OCI-LY7 (cell line): ENCODE measurements around the gene GAPDHS. TPM values are rescaled to one million over a fixed set of nuclear protein-coding genes. Genes with fewer than 3 reads are reported as not detected.

Experiments
- BruUV-seq: library from RNA; stranded (reverse); fragments of 400-500 nt; replicated peaks from 2 replicates; lab custom pipeline; 2021; lab: Mats Ljungman, UMichigan
- CTCF ChIA-PET: fragments of 300-600 bp; sonication (Branson Sonifier 250); formaldehyde crosslinking; loops from one replicate; lab custom pipeline; 2022; ENCODE audit warnings: antibody characterized with exemption; ENCODE audit not compliant: unreplicated experiment; lab: Charles Lee
- POLR2A ChIA-PET: fragments of 300-600 bp; sonication (Branson Sonifier 250); formaldehyde crosslinking; loops from one replicate; lab custom pipeline; 2022; ENCODE audit warnings: antibody characterized with exemption; lab: Charles Lee
- DNase-seq: peaks from one replicate; pipeline ENCODE4 v3.0.0-alpha.2; 2015; ENCODE audit warnings: low spot score
- H2AFZ ChIP-seq: fragments of 200-600 bp; sonication (generic), shearing (Covaris generic); 2 replicates; pipeline ENCODE4 v1.6.1; 2014; ENCODE audit warnings: mild to moderate bottlenecking, antibody characterized with exemption, low read length, moderate library complexity
- H3K27ac ChIP-seq: fragments of 200-600 bp; sonication (generic); 2 replicates; pipeline ENCODE4 v1.5.1; 2014; ENCODE audit warnings: mixed run types, low read depth, mild to moderate bottlenecking, moderate library complexity, low read length, inconsistent platforms; ENCODE audit not compliant: poor library complexity, severe bottlenecking
- H3K36me3 ChIP-seq: fragments of 200-600 bp; sonication (generic); 2 replicates; pipeline ENCODE4 v1.6.1; 2014; ENCODE audit warnings: mild to moderate bottlenecking, antibody characterized with exemption, low read length, moderate library complexity, mixed read lengths; ENCODE audit not compliant: insufficient read depth
- H3K4me1 ChIP-seq: fragments of 200-600 bp; sonication (generic); 2 replicates; pipeline ENCODE4 v1.5.1; 2014; ENCODE audit warnings: mild to moderate bottlenecking, low read length; ENCODE audit not compliant: insufficient read depth, poor library complexity, severe bottlenecking
- H3K4me2 ChIP-seq: fragments of 200-600 bp; sonication (generic); 2 replicates; pipeline ENCODE4 v1.6.1; 2014; ENCODE audit warnings: mild to moderate bottlenecking, low read length
- H3K4me3 ChIP-seq: fragments of 200-600 bp; sonication (generic); 2 replicates; pipeline ENCODE4 v1.5.1; 2014; ENCODE audit warnings: mild to moderate bottlenecking, low read depth, low read length; ENCODE audit not compliant: poor library complexity, severe bottlenecking
- H3K79me2 ChIP-seq: fragments of 200-600 bp; sonication (generic); 2 replicates; pipeline ENCODE4 v1.6.1; 2016; ENCODE audit warnings: low read depth, mild to moderate bottlenecking, low read length, moderate library complexity, mixed read lengths; ENCODE audit not compliant: insufficient read depth
- H3K9me2 ChIP-seq: fragments of 200-600 bp; sonication (generic); 2 replicates; pipeline ENCODE4 v1.6.1; 2016; ENCODE audit warnings: mild to moderate bottlenecking, low read length, mixed read lengths; ENCODE audit not compliant: insufficient read depth
- H3K9me3 ChIP-seq: fragments of 200-600 bp; sonication (generic); 2 replicates; pipeline ENCODE4 v1.6.1; 2014; ENCODE audit warnings: mild to moderate bottlenecking, mixed run types, low read length, mixed read lengths
- H4K20me1 ChIP-seq: fragments of 200-600 bp; sonication (generic); 2 replicates; pipeline ENCODE4 v1.6.1; 2014; ENCODE audit warnings: mild to moderate bottlenecking, antibody characterized with exemption, low read length, moderate library complexity, mixed read lengths; ENCODE audit not compliant: insufficient read depth
- EZH2phosphoT487 ChIP-seq: fragments of 200-600 bp; sonication (generic); IDR thresholded peaks from 2 replicates; pipeline ENCODE4 v1.6.1; 2018; ENCODE audit warnings: low read depth, borderline replicate concordance, mild to moderate bottlenecking, mixed run types, antibody characterized with exemption, low read length, moderate library complexity, mixed read lengths
- intact Hi-C: fragments of 100-400 bp; cut with micrococcal nuclease; formaldehyde crosslinking; loops from one replicate; pipeline ENCODE4 v1.10.0; 2022; ENCODE audit not compliant: unreplicated experiment
- total RNA-seq, 2 experiments: library from RNA; depleted of rRNA in 1 of 2; stranded (reverse); fragments of >200 nt in 1 of 2; shearing (Covaris generic) in 1 of 2; gene quantifications; 2 replicates each; pipeline ENCODE4 v1.2.3, GENCODE V29; 2014 to 2022
- TF ChIP-seq, protein P1 (sequence below): fragments of 200-600 bp; sonication (generic); conservative IDR thresholded peaks from 2 replicates; pipeline ENCODE4 v1.5.1; 2014; ENCODE audit warnings: mild to moderate bottlenecking, antibody characterized with exemption, low read length, moderate library complexity, mixed read lengths

GAPDHS gene
- total RNA-seq, 2 experiments from 2014 or later: not detected

- CTCF ChIA-PET: no interaction called here
- Histone ChIP-seq H3K36me3 (no peaks in the 10 kb centered on the region), H3K4me1 (no peaks in the 10 kb centered on the region), H3K79me2 (no peaks in the 10 kb centered on the region), H4K20me1 (no peaks in the 10 kb centered on the region), H3K9me2 (no peaks in the 10 kb centered on the region), H2AFZ (no peak overlapping the region), H3K4me3 (no peak overlapping the region), H3K27ac (no peak overlapping the region), H3K9me3 (no peaks in the 10 kb centered on the region), H3K4me2 (no peak overlapping the region)
- no peak for TF ChIP-seq EZH2phosphoT487
- TF ChIP-seq, protein P1, sequence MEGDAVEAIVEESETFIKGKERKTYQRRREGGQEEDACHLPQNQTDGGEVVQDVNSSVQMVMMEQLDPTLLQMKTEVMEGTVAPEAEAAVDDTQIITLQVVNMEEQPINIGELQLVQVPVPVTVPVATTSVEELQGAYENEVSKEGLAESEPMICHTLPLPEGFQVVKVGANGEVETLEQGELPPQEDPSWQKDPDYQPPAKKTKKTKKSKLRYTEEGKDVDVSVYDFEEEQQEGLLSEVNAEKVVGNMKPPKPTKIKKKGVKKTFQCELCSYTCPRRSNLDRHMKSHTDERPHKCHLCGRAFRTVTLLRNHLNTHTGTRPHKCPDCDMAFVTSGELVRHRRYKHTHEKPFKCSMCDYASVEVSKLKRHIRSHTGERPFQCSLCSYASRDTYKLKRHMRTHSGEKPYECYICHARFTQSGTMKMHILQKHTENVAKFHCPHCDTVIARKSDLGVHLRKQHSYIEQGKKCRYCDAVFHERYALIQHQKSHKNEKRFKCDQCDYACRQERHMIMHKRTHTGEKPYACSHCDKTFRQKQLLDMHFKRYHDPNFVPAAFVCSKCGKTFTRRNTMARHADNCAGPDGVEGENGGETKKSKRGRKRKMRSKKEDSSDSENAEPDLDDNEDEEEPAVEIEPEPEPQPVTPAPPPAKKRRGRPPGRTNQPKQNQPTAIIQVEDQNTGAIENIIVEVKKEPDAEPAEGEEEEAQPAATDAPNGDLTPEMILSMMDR: no peak
- BruUV-seq: no TSS peak
- POLR2A ChIA-PET: no interaction called here
- DNase-seq: no peak
- intact Hi-C loops: no loop called here
Measured at GRCh38 chr19:35518313-35518712, 14.9 kb upstream of the GAPDHS start.

GRCh38 chr19:35519291-35519690 is 14.0 kb upstream of the GAPDHS start:
- TF ChIP-seq EZH2phosphoT487: no peak
- TF ChIP-seq, protein P1: no peak
- no TSS peak for BruUV-seq
- H3K4me2 ChIP-seq: no peak overlapping the region
- no peaks in the 10 kb centered on the region for H4K20me1 ChIP-seq
- no peaks in the 10 kb centered on the region for H3K9me2 ChIP-seq
- intact Hi-C loops: no loop called here
- CTCF ChIA-PET: no interaction called here
- H3K79me2 ChIP-seq: no peaks in the 10 kb centered on the region
- DNase-seq: no peak
- H3K9me3 ChIP-seq: no peaks in the 10 kb centered on the region
- POLR2A ChIA-PET: no interaction called here
- H3K36me3 ChIP-seq: no peaks in the 10 kb centered on the region
- H3K4me1 ChIP-seq: no peaks in the 10 kb centered on the region
- H3K27ac ChIP-seq: no peak overlapping the region
- H2AFZ ChIP-seq: no peak overlapping the region
- no peak overlapping the region for H3K4me3 ChIP-seq

- intact Hi-C loops: no loop called here
- Histone ChIP-seq H3K4me1 (no peaks in the 10 kb centered on the region), H3K79me2 (no peaks in the 10 kb centered on the region), H3K9me3 (no peaks in the 10 kb centered on the region), H2AFZ (no peak overlapping the region), H3K9me2 (no peaks in the 10 kb centered on the region), H4K20me1 (no peaks in the 10 kb centered on the region), H3K4me3 (no peak overlapping the region), H3K36me3 (no peaks in the 10 kb centered on the region), H3K27ac (no peak overlapping the region), H3K4me2 (no peak overlapping the region)
- TF ChIP-seq, protein P1: no peak
- no peak for TF ChIP-seq EZH2phosphoT487
- ChIA-PET POLR2A (no interaction called here), CTCF (no interaction called here)
- BruUV-seq: no TSS peak
- DNase-seq: no peak
Measured at GRCh38 chr19:35521124-35521743, 12.0 kb upstream of the GAPDHS start.
